ENCODE measurements around the gene ZNF382.

DNA sequence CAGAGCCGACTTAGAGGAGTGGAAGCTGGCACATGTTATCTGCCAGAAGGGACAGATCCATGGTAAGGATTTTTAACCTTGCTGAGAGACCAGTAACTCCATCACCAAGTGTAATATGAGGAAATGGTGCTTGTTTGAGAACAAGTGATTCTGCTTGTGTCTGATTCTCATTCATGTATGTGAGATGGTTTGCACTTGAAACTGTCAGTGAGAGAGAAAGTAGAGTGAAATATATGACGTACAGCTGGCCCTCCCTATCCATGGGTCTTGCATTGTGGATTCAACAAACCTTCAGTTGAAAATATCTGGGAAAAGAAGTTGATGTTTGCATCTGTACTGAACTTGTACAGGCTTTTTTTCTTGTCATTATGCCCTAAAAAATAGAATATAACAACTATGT, 63.5 kb downstream of the ZNF382 start:
- TF ChIP-seq, protein P1, sequence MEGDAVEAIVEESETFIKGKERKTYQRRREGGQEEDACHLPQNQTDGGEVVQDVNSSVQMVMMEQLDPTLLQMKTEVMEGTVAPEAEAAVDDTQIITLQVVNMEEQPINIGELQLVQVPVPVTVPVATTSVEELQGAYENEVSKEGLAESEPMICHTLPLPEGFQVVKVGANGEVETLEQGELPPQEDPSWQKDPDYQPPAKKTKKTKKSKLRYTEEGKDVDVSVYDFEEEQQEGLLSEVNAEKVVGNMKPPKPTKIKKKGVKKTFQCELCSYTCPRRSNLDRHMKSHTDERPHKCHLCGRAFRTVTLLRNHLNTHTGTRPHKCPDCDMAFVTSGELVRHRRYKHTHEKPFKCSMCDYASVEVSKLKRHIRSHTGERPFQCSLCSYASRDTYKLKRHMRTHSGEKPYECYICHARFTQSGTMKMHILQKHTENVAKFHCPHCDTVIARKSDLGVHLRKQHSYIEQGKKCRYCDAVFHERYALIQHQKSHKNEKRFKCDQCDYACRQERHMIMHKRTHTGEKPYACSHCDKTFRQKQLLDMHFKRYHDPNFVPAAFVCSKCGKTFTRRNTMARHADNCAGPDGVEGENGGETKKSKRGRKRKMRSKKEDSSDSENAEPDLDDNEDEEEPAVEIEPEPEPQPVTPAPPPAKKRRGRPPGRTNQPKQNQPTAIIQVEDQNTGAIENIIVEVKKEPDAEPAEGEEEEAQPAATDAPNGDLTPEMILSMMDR (IDR thresholded peaks at IDR 0.05) = no peak
- no peak for TF ChIP-seq POLR2A (IDR thresholded peaks at IDR 0.05)
- no peak for TF ChIP-seq EP300 (IDR thresholded peaks at IDR 0.05)
